ENCODE results near the gene ACBD7. TPM values are rescaled to one million over a fixed set of nuclear protein-coding genes. Genes with fewer than 3 reads are reported as not detected.

Gene ACBD7
- total and polyA plus RNA-seq, 9 donors, result 0.08 to 1.7 (median 0.40) TPM; not detected in 1

DNA sequence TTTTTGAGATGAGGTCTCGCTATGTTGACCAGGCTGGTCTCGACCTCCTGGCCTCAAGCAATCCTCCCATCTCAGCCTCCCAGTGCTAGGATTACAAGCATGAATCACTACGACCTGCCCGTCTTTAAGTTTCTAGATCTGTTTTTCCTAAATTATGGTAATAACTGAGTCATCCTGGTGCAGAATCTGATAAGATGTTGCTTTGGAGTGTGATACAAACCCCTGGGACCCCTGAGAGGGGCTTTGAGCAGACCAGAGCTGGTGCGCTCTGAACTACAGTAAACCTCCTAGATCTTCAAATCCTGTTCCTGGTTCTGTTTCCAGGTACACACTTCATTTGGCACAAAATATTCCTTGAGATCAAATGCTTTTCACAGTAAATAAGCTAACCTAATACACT is 42.8 kb upstream of the ACBD7 start:
- no peaks in the 10 kb centered on the region for H3K36me3 ChIP-seq
- intact Hi-C loops (cut with DNase I), result no loop called here
- WGBS, 3 donors, result 97 to 98% (median 97%) methylated on average over 5 of the region's 5 CpGs

DNA sequence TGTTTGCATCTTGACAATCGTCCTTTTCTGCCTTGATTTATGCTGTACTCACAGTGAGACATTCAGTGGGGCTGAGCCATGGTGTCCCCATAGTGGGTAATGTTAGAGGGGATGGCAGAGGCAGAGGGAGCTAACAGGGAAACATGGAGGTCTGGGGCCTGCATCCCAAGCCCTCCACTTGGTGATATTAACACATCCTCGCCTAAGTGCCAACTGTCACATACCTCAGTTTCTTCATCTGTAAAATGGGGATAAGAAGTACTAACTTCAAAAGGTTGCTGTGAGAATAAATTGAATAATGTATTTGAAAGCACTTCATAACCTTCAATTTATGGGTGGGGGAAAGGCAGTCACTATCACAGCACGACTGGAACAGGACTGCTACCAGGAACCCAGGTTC is 36.3 kb upstream of the ACBD7 start:
- H3K36me3 ChIP-seq, result no peaks in the 10 kb centered on the region
- no peak for TF ChIP-seq POLR2A (IDR thresholded peaks at IDR 0.05)

More for the DNA sequence above, 42.8 kb upstream of the ACBD7 start:
- Histone ChIP-seq H3K4me1 (ENCODE audit: insufficient read depth) (no peaks in the 10 kb centered on the region), H3K4me3 (no peak overlapping the region), H3K27ac (no peak overlapping the region), H3K9me3 (no peaks in the 10 kb centered on the region), H3K27me3 (no peaks in the 10 kb centered on the region)
- no peak for TF ChIP-seq POLR2A (IDR thresholded peaks at IDR 0.05)
- TF ChIP-seq, protein P1, sequence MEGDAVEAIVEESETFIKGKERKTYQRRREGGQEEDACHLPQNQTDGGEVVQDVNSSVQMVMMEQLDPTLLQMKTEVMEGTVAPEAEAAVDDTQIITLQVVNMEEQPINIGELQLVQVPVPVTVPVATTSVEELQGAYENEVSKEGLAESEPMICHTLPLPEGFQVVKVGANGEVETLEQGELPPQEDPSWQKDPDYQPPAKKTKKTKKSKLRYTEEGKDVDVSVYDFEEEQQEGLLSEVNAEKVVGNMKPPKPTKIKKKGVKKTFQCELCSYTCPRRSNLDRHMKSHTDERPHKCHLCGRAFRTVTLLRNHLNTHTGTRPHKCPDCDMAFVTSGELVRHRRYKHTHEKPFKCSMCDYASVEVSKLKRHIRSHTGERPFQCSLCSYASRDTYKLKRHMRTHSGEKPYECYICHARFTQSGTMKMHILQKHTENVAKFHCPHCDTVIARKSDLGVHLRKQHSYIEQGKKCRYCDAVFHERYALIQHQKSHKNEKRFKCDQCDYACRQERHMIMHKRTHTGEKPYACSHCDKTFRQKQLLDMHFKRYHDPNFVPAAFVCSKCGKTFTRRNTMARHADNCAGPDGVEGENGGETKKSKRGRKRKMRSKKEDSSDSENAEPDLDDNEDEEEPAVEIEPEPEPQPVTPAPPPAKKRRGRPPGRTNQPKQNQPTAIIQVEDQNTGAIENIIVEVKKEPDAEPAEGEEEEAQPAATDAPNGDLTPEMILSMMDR (IDR thresholded peaks at IDR 0.05), result no peak
- no peak for TF ChIP-seq EP300 (IDR thresholded peaks at IDR 0.05)
- no peak for DNase-seq

DNA sequence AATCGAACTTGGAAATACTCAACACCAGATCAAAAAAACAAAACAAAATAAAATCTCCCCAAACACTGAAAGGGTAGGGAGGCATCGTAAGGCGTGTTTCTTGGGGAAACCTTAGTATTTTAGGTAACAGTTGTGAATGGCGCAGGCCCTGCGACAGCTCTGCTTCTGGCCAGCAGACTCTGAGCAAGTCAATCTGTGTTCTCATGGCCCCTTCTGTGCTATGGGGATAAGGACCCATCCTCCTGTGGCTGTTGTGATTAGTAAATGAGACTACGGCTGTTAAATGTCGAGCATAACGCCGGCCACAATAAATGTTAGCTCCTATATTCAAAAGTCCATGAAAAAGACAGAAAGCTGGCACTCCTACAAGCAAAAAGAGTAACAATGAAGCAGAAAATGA is 35.6 kb upstream of the ACBD7 start:
- DNase-seq, result no peak

More for the DNA sequence above, 36.3 kb upstream of the ACBD7 start:
- intact Hi-C loops (cut with DNase I), result no loop called here
- no peak overlapping the region for H3K4me3 ChIP-seq
- H3K27me3 ChIP-seq, result no peaks in the 10 kb centered on the region
- no peak for DNase-seq
- 90 to 91% (median 90%) methylated on average over 3 of the region's 3 CpGs for WGBS, 3 donors
- H3K27ac ChIP-seq, result no peak overlapping the region
- H3K4me1 ChIP-seq (ENCODE audit: insufficient read depth), result no peaks in the 10 kb centered on the region
- no peaks in the 10 kb centered on the region for H3K9me3 ChIP-seq

DNA sequence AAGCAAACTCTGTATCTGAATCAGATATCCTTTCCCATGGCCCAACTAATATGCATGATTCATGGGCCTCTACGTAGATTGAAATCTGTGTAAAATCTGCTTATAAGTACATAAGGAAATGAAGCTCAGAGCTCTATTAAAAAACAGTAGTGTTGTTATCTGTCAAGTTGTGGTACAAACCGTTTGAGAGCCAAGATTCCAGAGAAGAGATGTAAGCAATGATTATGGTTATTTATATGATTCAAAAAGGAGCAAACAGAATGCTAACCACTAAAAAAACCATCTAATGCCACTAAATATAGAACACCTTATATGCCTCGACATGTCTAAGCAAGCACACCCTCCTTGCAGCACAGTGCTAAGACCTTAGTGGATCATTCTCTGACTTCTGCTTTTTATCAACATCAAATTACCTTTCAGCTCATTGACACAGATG is 35.2 kb upstream of the ACBD7 start:
- DNase-seq, result no peak
- H3K4me1 ChIP-seq (ENCODE audit: insufficient read depth), result no peaks in the 10 kb centered on the region
- no peaks in the 10 kb centered on the region for H3K27me3 ChIP-seq
- no peaks in the 10 kb centered on the region for H3K36me3 ChIP-seq
- intact Hi-C loops (cut with DNase I), result no loop called here
- WGBS, 3 donors, result 58 to 67% (median 63%) methylated on average over 3 of the region's 3 CpGs
- no peaks in the 10 kb centered on the region for H3K9me3 ChIP-seq
- no peak overlapping the region for H3K27ac ChIP-seq
- TF ChIP-seq EP300 (IDR thresholded peaks at IDR 0.05) (no peak), POLR2A (IDR thresholded peaks at IDR 0.05) (no peak)
- TF ChIP-seq, protein P1 (IDR thresholded peaks at IDR 0.05), result no peak
- H3K4me3 ChIP-seq, result no peak overlapping the region

More for the DNA sequence above, 35.6 kb upstream of the ACBD7 start:
- no peak overlapping the region for H3K27ac ChIP-seq
- H3K9me3 ChIP-seq, result no peaks in the 10 kb centered on the region
- intact Hi-C loops (cut with DNase I), result no loop called here
- no peaks in the 10 kb centered on the region for H3K27me3 ChIP-seq
- H3K4me1 ChIP-seq (ENCODE audit: insufficient read depth), result no peaks in the 10 kb centered on the region
- 94 to 96% (median 95%) methylated on average over 9 of the region's 9 CpGs for WGBS, 3 donors
- no peaks in the 10 kb centered on the region for H3K36me3 ChIP-seq
- TF ChIP-seq, protein P1 (IDR thresholded peaks at IDR 0.05), result no peak
- TF ChIP-seq POLR2A (IDR thresholded peaks at IDR 0.05) (no peak), EP300 (IDR thresholded peaks at IDR 0.05) (no peak)
- H3K4me3 ChIP-seq, result no peak overlapping the region

DNA sequence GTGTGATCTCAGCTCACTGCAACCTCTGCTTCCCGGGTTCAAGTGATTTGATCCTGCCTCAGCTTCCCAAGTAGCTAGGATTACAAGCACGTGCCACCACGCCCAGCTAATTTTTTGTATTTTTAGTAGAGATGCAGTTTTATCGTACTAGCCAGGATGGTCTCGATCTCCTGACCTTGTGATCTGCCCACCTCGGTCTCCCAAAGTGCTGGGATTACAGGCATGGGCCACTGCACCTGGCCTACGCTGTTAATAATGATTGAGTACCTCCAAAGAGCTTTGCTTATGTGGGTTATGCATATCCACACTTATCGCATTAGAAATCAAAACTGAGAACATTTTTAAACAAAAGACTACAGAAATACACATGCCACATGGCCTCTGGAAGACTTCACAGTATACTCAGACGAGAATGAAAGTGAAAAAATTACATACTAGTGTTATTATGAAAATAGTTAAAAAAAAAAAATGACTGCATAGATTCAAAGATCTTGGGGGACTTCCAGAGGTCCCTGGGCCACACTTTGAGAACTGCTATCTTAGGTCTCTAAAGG is 34.0 kb upstream of the ACBD7 start:
- Histone ChIP-seq H3K36me3 (no peaks in the 10 kb centered on the region), H3K4me1 (ENCODE audit: insufficient read depth) (no peaks in the 10 kb centered on the region), H3K27me3 (no peaks in the 10 kb centered on the region), H3K9me3 (no peaks in the 10 kb centered on the region), H3K4me3 (no peak overlapping the region), H3K27ac (no peak overlapping the region)
- 89 to 92% (median 91%) methylated on average over 9 of the region's 9 CpGs for WGBS, 3 donors
- no peak for DNase-seq
- TF ChIP-seq, protein P1 (IDR thresholded peaks at IDR 0.05), result no peak
- no peak for TF ChIP-seq EP300 (IDR thresholded peaks at IDR 0.05)
- TF ChIP-seq POLR2A (IDR thresholded peaks at IDR 0.05), result no peak
- intact Hi-C loops (cut with DNase I), result no loop called here
